Karpas-422 (cell line): ENCODE results near the gene MEMO1. TPM values are rescaled to one million over a fixed set of nuclear protein-coding genes. Genes with fewer than 3 reads are reported as not detected.
"Not testable (repeated sequence)": the region's sequence is repeated elsewhere in the genome, so short reads cannot be mapped to it uniquely, and the experiment has no call there.

Source experiments
- DNase-seq: peaks from one replicate; pipeline ENCODE4 v3.0.0-alpha.2; 2015
- H2AFZ ChIP-seq: fragments of 200-600 bp; sonication (generic); 2 replicates; pipeline ENCODE4 v1.6.1; 2014; ENCODE audit warnings: antibody characterized with exemption, low read length, mixed read lengths
- H3K27ac ChIP-seq: fragments of 200-600 bp; sonication (generic); 2 replicates; pipeline ENCODE4 v1.5.1; 2014; ENCODE audit warnings: mild to moderate bottlenecking, low read length, moderate library complexity
- H3K27me3 ChIP-seq: fragments of 200-600 bp; sonication (generic); 2 replicates; pipeline ENCODE4 v1.6.1; 2014; ENCODE audit warnings: low read length, mixed read lengths
- H3K36me3 ChIP-seq: fragments of 200-600 bp; sonication (generic); 2 replicates; pipeline ENCODE4 v1.6.1; 2014; ENCODE audit warnings: low read length, mixed read lengths; ENCODE audit not compliant: insufficient read depth
- H3K4me1 ChIP-seq: fragments of 200-600 bp; sonication (generic); 2 replicates; pipeline ENCODE4 v1.6.1; 2014; ENCODE audit warnings: mild to moderate bottlenecking, low read length, mixed read lengths
- H3K4me2 ChIP-seq: fragments of 200-600 bp; sonication (generic); 2 replicates; pipeline ENCODE4 v1.6.1; 2014; ENCODE audit warnings: low read length, low read depth, mild to moderate bottlenecking; ENCODE audit not compliant: poor library complexity, severe bottlenecking
- H3K4me3 ChIP-seq: fragments of 200-600 bp; sonication (generic); 2 replicates; pipeline ENCODE4 v1.5.1; 2014; ENCODE audit warnings: mild to moderate bottlenecking, antibody characterized with exemption, low read length, mixed read lengths
- H3K79me2 ChIP-seq: fragments of 200-600 bp; sonication (generic); 2 replicates; pipeline ENCODE4 v1.6.1; 2014; ENCODE audit warnings: mild to moderate bottlenecking, low read length, mixed read lengths
- H3K9ac ChIP-seq: fragments of 200-600 bp; sonication (generic); 2 replicates; pipeline ENCODE4 v1.6.0; 2014; ENCODE audit warnings: low read length
- H3K9me2 ChIP-seq: fragments of 200-600 bp; sonication (generic), shearing (Covaris generic); replicated peaks from 2 replicates; pipeline ENCODE4 v1.6.0; 2014; ENCODE audit warnings: mild to moderate bottlenecking, low read length, moderate library complexity; ENCODE audit not compliant: insufficient read depth
- H3K9me3 ChIP-seq: fragments of 300-700, 200-600 bp; sonication (generic); 2 replicates; pipeline ENCODE4 v1.6.1; 2014; ENCODE audit warnings: low read length, mixed read lengths
- H4K20me1 ChIP-seq: fragments of 200-600 bp; sonication (generic); 2 replicates; pipeline ENCODE4 v1.6.1; 2014; ENCODE audit warnings: mild to moderate bottlenecking, antibody characterized with exemption, low read length, low read depth; ENCODE audit not compliant: insufficient read depth
- total RNA-seq: library from RNA; depleted of rRNA; stranded (reverse); fragments of >200 nt; shearing (Covaris generic); gene quantifications from 2 replicates; pipeline ENCODE4 v1.2.3, GENCODE V29; 2014; ENCODE audit warnings: low replicate concordance

Gene MEMO1
- total RNA-seq, 1 experiment from 2014 or later, result 62.9 TPM

GRCh38 chr2:31965094-31965493 is 45.7 kb downstream of the MEMO1 start:
- Histone ChIP-seq H3K9me3 (no peaks in the 10 kb centered on the region), H3K79me2 (peaks cover 96% of the 10 kb centered on the region), H3K36me3 (no peaks in the 10 kb centered on the region), H3K4me2 (no peak overlapping the region), H3K27ac (no peak overlapping the region), H2AFZ (no peak overlapping the region), H3K9me2 (no peaks in the 10 kb centered on the region), H4K20me1 (no peaks in the 10 kb centered on the region), H3K9ac (no peak overlapping the region), H3K27me3 (no peaks in the 10 kb centered on the region), H3K4me1 (peaks cover 11% of the 10 kb centered on the region), H3K4me3 (no peak overlapping the region)
- DNase-seq, result no peak

- H3K79me2 ChIP-seq, result peaks cover 99% of the 10 kb centered on the region
- no peak for DNase-seq
Observed at GRCh38 chr2:31962757-31963361, 47.9 kb downstream of the MEMO1 start.

GRCh38 chr2:31958140-31958717 is 52.6 kb downstream of the MEMO1 start:
- no peaks in the 10 kb centered on the region for H3K27me3 ChIP-seq
- H3K4me2 ChIP-seq, result no peak overlapping the region
- no peaks in the 10 kb centered on the region for H4K20me1 ChIP-seq
- peaks cover 100% of the 10 kb centered on the region for H3K79me2 ChIP-seq
- no peak overlapping the region for H2AFZ ChIP-seq
- 0 out of 2 replicates have a peak overlapping the region, but pooled peaks have one; percentile 1 for H3K27ac ChIP-seq
- DNase-seq, result no peak
- H3K9ac ChIP-seq, result no peak overlapping the region
- H3K4me3 ChIP-seq, result no peak overlapping the region
- peaks cover 7% of the 10 kb centered on the region; the same call in 1 of the 2 replicates for H3K36me3 ChIP-seq
- peaks cover 27% of the 10 kb centered on the region for H3K4me1 ChIP-seq
- no peaks in the 10 kb centered on the region for H3K9me2 ChIP-seq
- H3K9me3 ChIP-seq, result no peaks in the 10 kb centered on the region

More at GRCh38 chr2:31962757-31963361, 47.9 kb downstream of the MEMO1 start:
- Histone ChIP-seq H3K4me2 (no peak overlapping the region), H3K36me3 (no peaks in the 10 kb centered on the region), H3K9me2 (no peaks in the 10 kb centered on the region), H4K20me1 (no peaks in the 10 kb centered on the region), H3K27me3 (no peaks in the 10 kb centered on the region), H2AFZ (no peak overlapping the region), H3K27ac (no peak overlapping the region), H3K4me3 (no peak overlapping the region), H3K9ac (no peak overlapping the region), H3K9me3 (no peaks in the 10 kb centered on the region), H3K4me1 (peaks cover 27% of the 10 kb centered on the region)

- H3K27ac ChIP-seq, result 0 out of 2 replicates have a peak overlapping the region, but pooled peaks have one; percentile 1
- no peaks in the 10 kb centered on the region for H3K27me3 ChIP-seq
- no peaks in the 10 kb centered on the region for H3K9me3 ChIP-seq
- no peak overlapping the region for H2AFZ ChIP-seq
- H3K4me3 ChIP-seq, result no peak overlapping the region
- no peak overlapping the region for H3K9ac ChIP-seq
- H3K4me1 ChIP-seq, result peaks cover 27% of the 10 kb centered on the region
- no peaks in the 10 kb centered on the region for H4K20me1 ChIP-seq
- peaks cover 100% of the 10 kb centered on the region for H3K79me2 ChIP-seq
- H3K9me2 ChIP-seq, result no peaks in the 10 kb centered on the region
- DNase-seq, result no peak
- H3K4me2 ChIP-seq, result no peak overlapping the region
- peaks cover 7% of the 10 kb centered on the region; the same call in 1 of the 2 replicates for H3K36me3 ChIP-seq
Observed at GRCh38 chr2:31957354-31958139, 53.3 kb downstream of the MEMO1 start.

GRCh38 chr2:31956934-31957333 is 53.9 kb downstream of the MEMO1 start:
- H3K27ac ChIP-seq, H3K27me3 ChIP-seq, H3K36me3 ChIP-seq, DNase-seq, H3K9me3 ChIP-seq, H3K4me2 ChIP-seq, H4K20me1 ChIP-seq, H3K4me3 ChIP-seq, H3K9me2 ChIP-seq, H3K9ac ChIP-seq, H2AFZ ChIP-seq: not testable (repeated sequence)
- peaks cover 27% of the 10 kb centered on the region for H3K4me1 ChIP-seq
- H3K79me2 ChIP-seq, result peaks cover 100% of the 10 kb centered on the region

- Histone ChIP-seq H3K9ac (no peak overlapping the region), H3K9me3 (no peaks in the 10 kb centered on the region), H3K9me2 (no peaks in the 10 kb centered on the region), H3K36me3 (peaks cover 10% of the 10 kb centered on the region; the same call in 1 of the 2 replicates), H3K4me1 (peaks cover 27% of the 10 kb centered on the region), H3K4me2 (no peak overlapping the region), H3K79me2 (peaks cover 100% of the 10 kb centered on the region), H3K27me3 (no peaks in the 10 kb centered on the region), H4K20me1 (no peaks in the 10 kb centered on the region), H2AFZ (no peak overlapping the region), H3K4me3 (no peak overlapping the region), H3K27ac (no peak overlapping the region)
- no peak for DNase-seq
Observed at GRCh38 chr2:31956312-31956711, 54.5 kb downstream of the MEMO1 start.

GRCh38 chr2:31953095-31953494 is 57.7 kb downstream of the MEMO1 start:
- not testable (repeated sequence) for H3K4me3 ChIP-seq, H3K27me3 ChIP-seq, H3K9me3 ChIP-seq, DNase-seq, H4K20me1 ChIP-seq, H3K4me2 ChIP-seq, H3K36me3 ChIP-seq, H3K9me2 ChIP-seq, H2AFZ ChIP-seq, H3K27ac ChIP-seq, H3K9ac ChIP-seq
- Histone ChIP-seq H3K79me2 (peaks cover 100% of the 10 kb centered on the region), H3K4me1 (peaks cover 21% of the 10 kb centered on the region)

GRCh38 chr2:31950946-31951562 is 59.8 kb downstream of the MEMO1 start:
- no peak overlapping the region for H2AFZ ChIP-seq
- H3K9ac ChIP-seq, result no peak overlapping the region
- H3K79me2 ChIP-seq, result peaks cover 100% of the 10 kb centered on the region
- H3K36me3 ChIP-seq, result peaks cover 10% of the 10 kb centered on the region; the same call in 1 of the 2 replicates
- no peaks in the 10 kb centered on the region; the same call in none of the 2 replicates for H4K20me1 ChIP-seq
- no peaks in the 10 kb centered on the region for H3K9me2 ChIP-seq
- no peaks in the 10 kb centered on the region for H3K9me3 ChIP-seq
- no peaks in the 10 kb centered on the region for H3K27me3 ChIP-seq
- no peak overlapping the region for H3K4me3 ChIP-seq
- H3K27ac ChIP-seq, result no peak overlapping the region
- peaks cover 20% of the 10 kb centered on the region for H3K4me1 ChIP-seq
- H3K4me2 ChIP-seq, result no peak overlapping the region
- no peak for DNase-seq
